KG1 (cell line): ENCODE data around the gene TLK2.
"Not testable (repeated sequence)": the region's sequence is repeated elsewhere in the genome, so short reads cannot be mapped to it uniquely, and the experiment has no call there.

Source experiments
- DNase-seq: peaks from one replicate; lab custom pipeline; 2025; lab: John Stamatoyannopoulos, UW

TLK2 gene

DNA sequence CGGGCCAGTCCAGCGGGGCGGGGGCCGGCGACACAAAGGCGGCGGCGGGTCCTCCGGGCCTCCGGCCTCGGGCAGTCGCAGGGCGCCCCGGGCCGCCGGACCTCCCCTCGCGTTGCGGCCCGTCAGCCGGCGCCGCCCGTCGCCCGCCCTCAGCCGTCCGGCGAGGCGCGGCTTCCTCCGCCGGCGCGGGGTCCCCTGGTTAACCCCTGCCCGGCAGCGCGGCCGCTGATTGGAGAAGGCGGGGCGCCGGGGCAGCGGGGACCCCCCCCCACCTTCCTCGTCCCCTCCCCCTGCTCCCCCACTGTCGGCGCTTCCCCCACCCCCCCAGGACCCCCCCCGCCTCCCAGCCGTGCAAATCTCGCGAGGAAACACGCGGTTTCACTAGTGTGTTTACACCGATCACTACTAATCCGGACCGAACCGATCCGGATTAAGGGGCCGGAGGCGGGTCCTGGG is at the start of gene TLK2:
Gene TLK2 (plus strand): TSS at position 402 of the 456 bp plus-strand sequence. CDS start 2,301 bp downstream, outside the sequence.
- peak; percentile 27 for DNase-seq

DNA sequence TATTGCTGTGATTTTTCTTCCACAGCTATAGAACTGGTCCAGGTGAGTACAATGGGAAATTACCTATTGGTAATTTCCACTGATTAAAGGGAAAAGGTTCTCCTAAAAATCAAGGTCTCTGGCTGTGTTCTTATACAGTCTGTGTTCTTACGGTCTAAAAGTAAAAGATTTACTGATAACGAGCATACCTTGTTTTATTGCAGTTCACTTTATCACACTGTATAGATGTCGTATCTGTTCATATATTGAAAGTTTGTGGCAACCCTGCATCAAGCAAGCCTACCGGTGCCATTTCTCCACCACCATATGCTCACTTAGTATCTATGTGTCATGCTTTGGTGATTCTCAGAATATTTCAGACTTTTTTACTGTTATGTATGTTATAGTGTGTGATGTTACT is 43.4 kb upstream of the TLK2 start:
- DNase-seq = not testable (repeated sequence)

DNA sequence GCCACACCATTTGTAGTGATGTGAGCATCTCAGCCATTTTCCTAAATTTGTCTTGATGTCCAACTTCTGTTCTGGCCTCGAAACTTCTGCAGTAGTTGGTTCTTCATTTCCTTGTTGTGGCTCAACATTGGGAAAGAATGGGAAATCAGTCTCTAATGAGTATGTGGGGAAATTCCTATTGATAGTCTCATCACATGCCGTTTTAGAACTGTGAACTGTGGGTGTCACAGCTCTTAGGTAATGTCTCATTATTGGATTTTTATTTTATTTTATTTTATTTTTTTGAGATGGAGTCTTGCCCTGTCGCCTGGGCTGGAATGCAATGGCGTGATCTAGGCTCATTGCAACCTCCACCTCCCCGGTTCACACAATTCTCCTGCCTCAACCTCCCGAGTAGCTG is 37.4 kb upstream of the TLK2 start:
- not testable (repeated sequence) for DNase-seq

DNA sequence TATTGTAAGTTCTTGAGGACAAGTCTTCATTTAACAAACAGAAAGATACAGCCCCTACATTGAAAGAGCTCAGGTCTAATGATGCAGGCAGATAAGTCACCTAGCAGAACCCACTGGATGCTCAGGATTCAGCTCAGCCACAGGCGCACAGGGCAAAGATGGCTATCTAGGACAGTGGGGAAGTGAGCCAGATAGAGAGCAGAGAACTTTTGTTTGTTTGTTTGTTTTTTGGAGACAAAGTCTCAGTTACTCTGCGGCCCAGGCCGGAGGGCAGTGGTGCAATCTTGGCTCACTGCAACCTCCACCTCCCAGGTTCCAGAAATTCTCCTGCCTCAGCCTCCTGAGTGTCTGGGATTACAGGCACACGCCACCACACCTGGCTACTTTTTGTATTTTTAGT is 34.6 kb upstream of the TLK2 start:
- no peak for DNase-seq

DNA sequence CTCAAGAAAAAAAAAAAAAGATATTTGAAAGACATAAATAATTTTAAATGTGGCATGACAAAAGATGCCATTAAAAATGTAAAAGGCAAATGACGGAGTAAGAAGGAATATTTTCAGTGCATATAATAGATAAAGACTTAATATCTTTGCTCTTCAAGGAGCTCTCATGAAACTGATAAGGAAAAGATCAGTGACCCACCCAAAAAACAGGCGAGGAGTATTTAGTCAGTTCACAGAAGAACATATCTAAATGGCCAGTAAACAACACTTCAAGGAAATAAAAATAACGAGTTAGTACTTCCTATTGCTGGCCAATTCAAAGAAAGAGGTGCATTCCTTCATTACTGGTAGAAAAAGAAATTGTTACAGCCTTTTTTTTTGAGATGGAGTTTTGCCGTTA is 32.8 kb upstream of the TLK2 start:
- not testable (repeated sequence) for DNase-seq

DNA sequence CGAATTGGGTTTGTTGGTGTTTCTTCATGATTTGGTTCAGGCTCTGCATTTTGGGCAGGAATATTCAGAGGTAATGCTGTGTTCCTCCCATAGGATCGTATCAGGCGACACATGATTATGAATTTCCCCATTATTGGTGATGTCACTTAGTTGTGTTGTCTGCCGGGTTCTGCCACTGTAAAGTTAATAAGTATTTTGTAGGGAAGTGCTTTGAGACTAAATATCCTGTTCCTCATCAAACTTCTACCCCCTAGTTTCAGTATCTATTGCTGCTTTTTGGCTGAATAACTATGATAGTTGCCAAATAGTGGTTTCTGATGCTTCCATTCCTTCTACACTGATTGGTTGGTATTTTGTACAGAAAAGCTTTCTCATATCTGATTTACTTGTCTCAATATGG is 26.4 kb upstream of the TLK2 start:
- not testable (repeated sequence) for DNase-seq

DNA sequence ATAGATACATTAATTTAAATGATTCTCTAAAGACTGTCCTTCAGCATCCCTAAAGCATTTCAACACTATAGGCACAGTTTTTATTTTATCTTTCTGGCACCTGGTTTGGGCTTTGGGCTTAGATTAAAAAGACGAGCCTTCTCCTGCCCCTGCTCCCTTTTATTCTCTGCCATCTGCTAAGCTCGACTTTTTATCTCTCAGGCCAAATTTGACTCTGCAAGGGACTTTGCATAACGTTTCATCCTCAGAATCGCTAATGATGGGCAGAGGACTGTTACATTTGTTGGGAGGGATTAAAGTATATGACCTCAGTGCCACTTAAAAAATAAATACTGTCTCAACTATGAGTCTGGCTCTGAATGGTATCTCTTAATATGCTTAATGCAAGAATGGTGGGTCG is 25.6 kb upstream of the TLK2 start:
- DNase-seq = not testable (repeated sequence)

DNA sequence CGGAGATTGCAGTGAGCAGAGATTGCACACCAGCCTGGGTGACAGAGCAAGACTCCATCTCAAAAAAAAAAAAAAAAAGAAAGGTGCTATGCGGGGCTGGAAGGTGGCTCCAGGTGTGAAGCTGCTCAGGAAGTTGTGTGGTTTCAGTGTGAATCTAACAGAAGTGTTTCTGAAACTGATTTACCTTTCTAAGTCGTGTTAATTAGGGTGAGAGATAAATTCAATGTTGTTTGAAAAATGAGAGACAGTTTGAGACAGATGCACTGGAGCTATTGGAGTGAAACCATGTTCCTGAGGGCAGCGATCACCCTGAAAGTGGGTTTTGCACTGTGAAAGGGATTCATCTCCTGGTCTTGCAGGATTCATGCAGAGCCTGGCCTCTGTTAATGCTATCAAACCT is 25.0 kb upstream of the TLK2 start:
- not testable (repeated sequence) for DNase-seq

DNA sequence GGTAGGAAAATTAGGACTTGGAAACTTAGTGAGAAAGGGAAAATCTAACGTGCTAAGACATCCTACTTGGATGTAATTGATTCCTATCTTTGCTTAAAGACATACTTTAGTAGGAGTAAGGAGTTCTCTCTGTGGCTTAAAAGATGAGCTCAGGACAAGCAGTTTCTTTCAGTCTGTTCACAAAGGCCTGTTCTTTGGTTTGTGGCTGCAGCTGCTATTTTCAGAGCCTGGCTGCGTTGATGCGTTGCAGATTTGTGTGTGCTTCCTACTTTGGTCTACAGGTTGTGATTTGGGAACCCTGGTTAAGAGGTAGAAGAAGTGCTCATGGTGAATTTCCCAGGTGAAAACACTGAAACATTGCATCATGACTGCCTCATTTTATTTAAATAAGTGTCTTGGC is 24.5 kb upstream of the TLK2 start:
- not testable (repeated sequence) for DNase-seq

DNA sequence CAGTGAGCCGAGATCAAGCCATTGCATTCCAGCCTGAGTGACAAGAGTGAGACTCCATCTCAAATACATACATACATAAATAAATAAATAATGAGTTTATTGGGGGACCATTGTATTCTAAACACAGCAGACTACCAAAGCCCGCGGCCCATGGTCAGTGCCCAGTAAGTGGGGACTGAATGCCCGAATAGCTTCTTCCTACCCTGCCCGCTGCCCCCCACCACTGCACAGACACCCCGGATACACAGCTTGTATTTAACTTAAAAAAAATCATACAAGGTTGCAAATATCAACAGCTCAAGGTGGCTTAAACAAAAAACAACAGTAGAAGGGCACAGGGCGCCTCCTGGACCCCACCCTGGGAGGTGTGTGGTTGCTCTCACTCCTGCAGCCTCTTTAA is 22.6 kb upstream of the TLK2 start:
- DNase-seq = no peak

DNA sequence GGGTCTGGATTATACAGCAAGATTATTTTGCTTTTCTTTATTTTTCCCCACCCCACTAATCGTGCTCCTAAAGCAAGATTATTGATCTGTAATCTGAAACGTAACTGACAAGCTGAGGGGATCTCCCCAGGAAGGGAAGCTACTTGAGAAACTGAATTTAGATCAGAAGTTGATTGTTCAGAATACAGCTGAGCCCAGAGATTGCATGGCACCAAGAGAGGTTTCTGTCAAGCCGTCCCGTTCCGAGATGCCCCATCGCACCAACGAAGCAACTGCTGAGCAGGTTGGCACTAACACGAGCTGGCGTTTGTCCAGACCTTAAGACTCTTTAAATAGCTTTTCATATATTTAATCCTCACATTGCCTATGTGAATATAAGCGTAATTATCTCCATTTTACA is 20.1 kb upstream of the TLK2 start:
- not testable (repeated sequence) for DNase-seq

DNA sequence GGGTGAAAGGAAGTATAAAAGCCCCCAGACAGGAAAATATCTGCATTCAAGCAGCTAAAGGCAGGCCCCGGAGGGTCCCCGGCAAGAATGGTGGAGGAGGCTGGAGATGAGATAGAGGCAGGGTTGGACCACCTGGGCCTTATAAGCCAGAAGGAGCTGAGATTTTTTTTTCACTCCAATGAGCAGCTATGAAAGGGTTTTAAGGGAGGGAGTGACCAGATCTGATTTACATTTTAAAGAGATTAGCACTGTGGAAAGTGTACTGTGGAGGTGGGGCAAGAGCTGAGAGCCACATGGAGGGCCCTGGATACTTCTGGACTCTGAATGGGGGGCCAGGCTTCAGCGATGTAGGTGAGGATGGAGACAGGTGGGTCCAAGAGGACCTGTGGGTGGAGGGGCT is 14.2 kb upstream of the TLK2 start:
- not testable (repeated sequence) for DNase-seq

DNA sequence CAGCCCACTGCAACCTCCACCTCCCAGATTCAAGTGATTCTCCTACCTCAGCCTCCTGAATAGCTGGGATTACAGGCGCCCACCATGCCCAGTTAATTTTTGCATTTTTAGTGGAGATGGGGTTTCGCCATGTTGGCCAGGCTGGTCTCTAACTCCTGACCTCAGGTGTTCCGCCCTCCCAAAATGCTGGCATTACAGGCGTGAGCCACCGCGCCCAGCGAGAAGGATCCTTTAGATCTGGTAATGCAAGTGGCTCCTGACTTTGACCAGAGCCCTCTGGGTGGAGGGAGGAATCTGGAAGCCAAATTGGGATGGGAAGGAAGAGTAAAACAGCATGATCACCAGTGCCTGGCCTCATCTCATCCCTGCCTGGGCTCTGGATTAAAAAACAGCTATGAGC is 13.4 kb upstream of the TLK2 start:
- not testable (repeated sequence) for DNase-seq

DNA sequence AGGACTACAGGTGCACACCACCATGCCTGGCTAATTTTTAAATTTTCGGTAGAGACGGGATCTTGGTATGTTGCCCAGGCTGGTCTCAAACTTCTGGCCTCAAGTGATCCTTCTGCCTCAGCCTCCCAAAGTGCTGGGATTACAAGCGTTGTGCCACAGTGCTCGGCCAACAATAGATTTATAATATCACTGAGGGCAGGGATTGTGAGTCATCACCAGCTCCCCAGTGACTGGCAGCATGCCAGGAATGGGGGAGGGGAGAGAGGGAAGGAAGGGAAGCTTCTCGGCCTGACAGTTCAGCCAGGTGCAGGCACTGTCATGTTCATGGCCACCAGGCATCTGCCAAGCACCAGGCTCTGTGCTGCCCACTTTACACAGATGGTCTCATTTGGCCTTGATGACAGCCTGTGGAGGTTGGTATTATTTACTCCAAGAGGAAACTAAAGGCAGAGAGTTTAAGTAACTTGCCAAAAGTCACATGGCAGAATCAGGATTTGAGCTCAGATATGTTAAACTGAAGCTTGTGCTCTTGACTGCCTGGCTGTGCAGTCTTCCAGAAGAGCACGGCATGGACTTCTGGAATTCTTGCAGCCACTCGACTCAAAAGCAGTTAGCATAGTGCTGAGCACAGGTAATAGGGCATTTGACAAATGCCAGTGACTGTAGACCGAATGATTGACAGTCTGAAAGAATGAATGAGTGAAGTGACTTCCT is 7.8 kb upstream of the TLK2 start:
- DNase-seq = peak; percentile 55

DNA sequence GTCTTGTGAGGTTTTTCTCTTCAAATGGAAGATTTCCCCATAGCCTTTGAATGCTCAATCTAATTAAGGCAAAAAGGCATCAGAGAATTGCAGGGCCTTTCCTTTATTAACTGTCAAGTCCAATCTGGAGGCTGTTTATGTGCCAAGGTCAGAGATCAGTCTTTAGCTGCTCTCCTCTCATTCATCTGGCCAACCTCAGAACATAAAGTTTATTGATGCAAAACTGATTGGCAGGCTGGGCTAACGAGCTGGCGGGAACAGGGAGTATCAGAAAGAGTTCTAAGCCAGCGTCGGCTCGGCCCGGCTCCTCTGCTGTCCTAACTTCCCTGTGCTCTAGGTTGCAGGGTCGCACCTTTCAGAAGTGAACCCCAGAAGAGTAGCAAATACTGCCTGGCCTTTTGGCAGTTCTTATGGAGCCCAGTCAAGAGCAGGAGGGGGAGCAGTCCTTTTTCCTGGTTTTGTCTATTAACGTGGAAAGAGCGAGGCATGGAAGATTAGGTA is 7.2 kb upstream of the TLK2 start:
- not testable (repeated sequence) for DNase-seq

DNA sequence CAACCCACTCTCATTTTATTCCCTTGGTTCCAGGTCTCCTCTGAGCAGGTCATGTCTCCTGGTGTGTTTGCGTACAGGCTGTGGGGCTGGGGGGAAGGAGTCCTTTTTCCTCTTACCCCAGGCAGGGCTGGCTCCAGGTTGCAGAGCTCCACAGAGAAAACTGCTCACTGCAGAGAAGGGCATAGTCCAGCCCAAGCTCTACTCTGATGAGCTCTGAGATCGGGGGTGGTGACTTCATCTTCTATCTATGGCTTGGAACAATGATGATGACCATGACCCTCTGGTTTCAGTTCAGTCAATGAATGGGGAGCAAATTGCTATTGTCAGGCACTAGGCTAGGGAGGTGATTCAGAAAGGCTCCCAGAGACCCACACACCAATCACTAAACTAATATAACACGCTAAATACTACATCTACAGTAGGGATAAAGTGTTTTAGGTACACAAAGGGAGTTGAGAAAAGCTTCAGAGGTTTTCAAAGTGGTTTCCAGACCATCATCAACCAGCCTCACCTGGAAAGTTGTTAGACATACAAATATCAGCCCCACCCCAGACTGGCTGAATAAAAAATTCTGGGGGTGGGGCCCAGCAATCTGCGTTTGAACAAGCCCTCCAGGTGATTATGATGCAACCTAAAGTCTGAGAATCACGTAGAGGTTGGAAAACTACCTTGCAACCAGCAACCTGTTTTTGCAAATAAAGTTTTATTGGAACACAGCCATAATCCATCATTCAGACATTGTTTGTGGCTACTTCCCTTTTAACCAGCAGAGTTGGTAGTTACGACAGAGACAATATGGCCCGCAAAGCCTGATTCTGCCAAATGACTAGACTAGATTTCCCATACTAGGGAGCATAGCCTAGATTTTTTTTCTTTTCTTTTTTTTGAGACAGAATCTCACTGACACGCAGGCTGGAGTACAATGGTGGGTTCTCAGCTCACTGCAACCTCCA is 5.3 kb upstream of the TLK2 start:
- not testable (repeated sequence) for DNase-seq

DNA sequence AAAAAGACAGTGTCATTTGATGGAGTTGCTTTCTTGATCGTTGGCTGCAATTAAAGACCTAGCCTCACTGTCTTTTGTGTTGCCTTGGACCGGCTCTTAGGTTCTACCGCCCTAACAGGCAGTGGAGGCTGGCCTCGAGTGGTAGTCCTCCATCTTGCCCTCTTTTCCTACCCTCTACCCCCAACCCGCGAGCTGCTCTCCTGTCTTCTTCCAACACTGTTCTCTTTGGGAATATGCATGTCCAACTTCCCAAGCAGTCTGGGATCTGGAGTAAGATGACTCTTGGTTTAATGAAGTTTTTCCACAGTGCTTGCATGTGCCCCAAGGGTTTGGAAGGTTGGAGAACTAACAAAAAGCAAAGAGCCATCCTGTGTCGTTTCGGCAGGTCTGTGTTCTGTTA is 1.5 kb upstream of the TLK2 start:
- not testable (repeated sequence) for DNase-seq

DNA sequence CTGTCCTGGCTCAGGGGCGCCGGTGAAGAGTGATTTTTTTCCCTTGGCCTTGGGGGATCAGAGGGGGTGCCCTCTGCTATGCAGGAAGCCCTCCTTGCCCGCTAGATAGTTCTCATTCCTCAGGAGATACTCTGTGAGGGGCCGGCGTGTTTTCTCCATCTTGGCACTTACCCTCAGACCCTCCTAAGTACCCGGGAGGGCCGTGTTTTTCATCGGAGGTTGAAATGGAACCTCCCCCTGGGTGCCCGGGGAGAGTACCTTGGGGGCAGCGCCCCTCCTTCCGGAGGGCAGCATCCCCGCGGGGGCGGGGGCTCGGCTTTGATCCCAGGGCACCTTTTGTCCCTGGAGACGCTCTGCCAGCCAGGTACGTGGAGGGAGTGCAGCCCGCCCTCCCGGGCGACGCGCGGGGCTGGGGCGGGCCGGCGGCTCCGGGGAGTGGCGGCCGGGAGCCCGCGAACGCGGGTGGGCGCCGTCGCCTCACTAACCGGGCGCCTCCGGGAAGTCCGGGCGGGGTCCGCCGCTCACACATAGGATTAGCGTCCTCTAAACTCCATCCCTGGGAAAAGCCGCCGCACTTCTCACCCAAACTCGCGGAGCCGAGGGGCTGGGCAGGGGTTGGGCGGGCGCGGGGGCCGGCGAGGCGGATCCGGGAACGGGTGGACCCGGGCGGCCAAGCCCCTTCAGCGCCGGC is 762 bp upstream of the TLK2 start:
- not testable (repeated sequence) for DNase-seq

DNA sequence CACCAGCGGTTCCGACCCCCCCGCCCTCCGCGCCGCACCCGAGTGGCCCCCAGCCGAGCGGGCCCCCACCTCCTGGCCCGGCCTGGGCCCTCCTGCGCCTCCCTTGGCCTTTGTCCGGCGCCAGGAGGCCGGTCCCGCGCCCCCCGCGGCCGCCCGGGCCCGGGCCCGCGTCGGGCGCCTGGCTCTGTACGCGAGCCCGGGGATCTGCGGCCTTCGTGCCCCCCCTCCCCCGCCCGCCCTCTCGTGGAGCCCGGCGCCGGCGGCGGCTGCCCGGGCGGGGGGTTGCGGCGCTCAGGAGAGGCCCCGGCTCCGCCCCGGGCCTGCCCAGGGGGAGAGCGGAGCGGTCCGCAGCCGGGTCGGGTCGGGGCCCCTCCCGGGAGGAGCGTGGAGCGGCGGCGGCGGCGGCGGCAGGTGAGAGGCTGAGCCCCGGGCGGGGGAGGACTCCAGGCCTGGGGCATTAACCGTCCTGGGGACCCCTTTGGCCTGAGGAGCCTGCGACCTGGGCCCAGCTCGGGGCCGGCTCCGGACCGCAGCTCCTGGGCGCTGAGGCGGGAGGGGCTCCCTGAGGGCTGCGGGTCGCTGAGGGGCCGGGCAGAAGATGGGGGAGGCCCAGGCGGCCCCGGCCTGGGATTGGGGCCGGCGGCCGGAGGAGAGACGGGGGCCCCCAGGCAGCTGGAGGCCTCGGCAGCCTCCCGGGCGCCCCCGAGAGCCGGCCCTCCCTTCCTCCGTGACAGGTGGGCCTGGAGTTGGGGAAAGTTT is 434 bp downstream of the TLK2 start:
- DNase-seq = not testable (repeated sequence)

DNA sequence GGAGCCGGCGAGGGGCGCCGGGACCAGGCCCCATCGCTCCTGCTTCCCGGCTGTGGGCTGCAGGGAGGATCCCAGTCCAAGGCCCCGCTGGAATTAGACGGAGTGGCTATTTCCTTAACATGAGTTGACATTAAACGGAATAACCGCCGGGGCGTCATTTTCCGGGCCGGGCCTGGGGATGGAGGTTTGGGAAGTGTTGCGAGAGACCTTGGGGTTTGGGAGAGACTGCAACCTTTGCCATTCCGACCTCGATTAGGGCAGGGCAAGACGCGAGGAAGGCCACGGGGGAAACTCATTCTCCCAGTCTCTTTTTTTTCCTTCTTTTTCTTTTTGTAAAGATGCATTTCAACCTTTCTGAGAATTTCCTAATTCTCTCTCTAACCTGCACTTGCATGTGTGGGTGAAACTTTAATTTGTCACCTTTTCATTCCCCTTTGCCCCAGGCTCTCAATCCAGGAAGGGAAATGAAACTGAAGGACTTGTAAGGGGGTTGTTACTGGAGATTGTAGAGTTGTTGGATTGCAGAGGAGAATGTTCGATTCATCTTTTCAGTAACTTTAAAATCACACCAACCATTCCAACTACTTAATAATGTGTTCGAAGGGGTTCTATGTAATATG is 1.1 kb downstream of the TLK2 start:
- not testable (repeated sequence) for DNase-seq

DNA sequence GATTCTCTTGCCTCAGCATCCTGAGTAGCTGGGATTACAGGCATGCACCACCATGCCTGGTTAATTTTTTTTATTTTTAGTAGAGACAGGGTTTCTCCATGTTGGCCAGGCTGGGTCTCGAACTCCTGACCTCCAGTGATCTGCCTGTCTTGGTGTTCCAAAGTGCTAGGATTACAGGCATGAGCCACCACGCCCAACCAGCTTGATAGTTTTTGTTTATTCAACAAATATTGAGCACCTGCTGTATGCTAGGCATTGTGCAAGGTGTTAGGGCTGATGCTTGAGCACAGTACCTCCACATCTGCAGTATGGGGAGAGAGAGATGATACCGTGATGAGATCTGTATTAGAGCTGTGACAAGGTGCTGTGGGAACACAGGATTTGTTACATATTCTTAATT is 3.9 kb downstream of the TLK2 start:
- DNase-seq = not testable (repeated sequence)
